GM12878 (cell line): ENCODE data around the gene UBE2Q2. TPM values are rescaled to one million over a fixed set of nuclear protein-coding genes. Genes with fewer than 3 reads are reported as not detected.

Experiments used
- ATAC-seq: fragments of 200-7000 bp; cut with Tn5 transposase; 3 replicates; pipeline ENCODE4 v1.9.1; 2020; ENCODE audit warnings: mild to moderate bottlenecking, moderate library complexity
- BruUV-seq: library from RNA; stranded (reverse); fragments of 400-500 nt; replicated peaks from 2 replicates; lab custom pipeline; 2021; lab: Mats Ljungman, UMichigan
- CTCF ChIA-PET: fragments of 300-600 bp; sonication (Branson Sonifier 250); formaldehyde crosslinking; extraction: SDS; loops from one replicate; lab custom pipeline; 2021; ENCODE audit warnings: inconsistent platforms; lab: Yijun Ruan, JAX
- POLR2A ChIA-PET: fragments of 350-600 bp; formaldehyde crosslinking; extraction: SDS; loops from one replicate; lab custom pipeline; 2021; ENCODE audit warnings: inconsistent platforms; lab: Charles Lee
- RAD21 ChIA-PET: fragments of 300-600 bp; sonication (Branson Sonifier 250); formaldehyde crosslinking; loops from one replicate; lab custom pipeline; 2023; ENCODE audit warnings: antibody characterized with exemption; ENCODE audit not compliant: unreplicated experiment; lab: Charles Lee
- SMC1A ChIA-PET: fragments of 300-600 bp; sonication (Branson Sonifier 250); formaldehyde crosslinking; loops from one replicate; lab custom pipeline; 2023; ENCODE audit not compliant: unreplicated experiment, uncharacterized antibody; lab: Charles Lee
- DNase-seq: peaks from one replicate; pipeline ENCODE4 v3.0.0-alpha.2; 2011; ENCODE audit warnings: low read depth, low spot score
- FAIRE-seq: peaks from 3 replicates; lab custom pipeline; 2011; peaks lifted over from hg19 to GRCh38; lab: Jason Lieb, UNC
- H2AFZ ChIP-seq: 2 replicates; pipeline ENCODE4 v1.6.0; 2011; ENCODE audit warnings: low read depth, low read length, control low read depth; ENCODE audit not compliant: control insufficient read depth
- H3K27ac ChIP-seq: 2 replicates; pipeline ENCODE4 v1.5.1; 2011; ENCODE audit warnings: control low read depth; ENCODE audit not compliant: control insufficient read depth, insufficient read depth
- H3K27me3 ChIP-seq, 2 experiments: replicated peaks in 1 of 2; 2 replicates each; pipeline versions ENCODE4 v1.6.0 to v1.6.1; 2011; ENCODE audit warnings: low read length in 1 of 2; ENCODE audit not compliant: control insufficient read depth in 2 of 2, insufficient read depth in 2 of 2
- H3K36me3 ChIP-seq, 2 experiments: 2 replicates each; pipeline ENCODE4 v1.5.1; 2011; ENCODE audit warnings: low read length in 1 of 2; ENCODE audit not compliant: control insufficient read depth in 2 of 2, insufficient read depth in 2 of 2
- H3K4me1 ChIP-seq: 2 replicates; pipeline ENCODE4 v1.6.1; 2011; ENCODE audit warnings: mild to moderate bottlenecking, low read length, moderate library complexity, mixed read lengths; ENCODE audit not compliant: control insufficient read depth, insufficient read depth
- H3K4me2 ChIP-seq: 2 replicates; pipeline ENCODE4 v1.6.0; 2011; ENCODE audit warnings: control low read depth; ENCODE audit not compliant: control insufficient read depth, insufficient read depth
- H3K4me3 ChIP-seq: fragments of 200-600 bp; sonication (generic); 2 replicates; pipeline ENCODE4 v1.5.1; 2016
- H3K79me2 ChIP-seq: 2 replicates; pipeline ENCODE4 v1.6.0; 2011; ENCODE audit warnings: low read length; ENCODE audit not compliant: control insufficient read depth, insufficient read depth
- H3K9ac ChIP-seq: 2 replicates; pipeline ENCODE4 v1.8.0; 2011; ENCODE audit warnings: low read length, control low read depth, mixed read lengths; ENCODE audit not compliant: control insufficient read depth, insufficient read depth
- H3K9me3 ChIP-seq: replicated peaks from 3 replicates; pipeline ENCODE4 v1.5.1; 2011; ENCODE audit warnings: mild to moderate bottlenecking, low read length; ENCODE audit not compliant: control insufficient read depth, insufficient read depth
- H4K20me1 ChIP-seq: 2 replicates; pipeline ENCODE4 v1.6.0; 2011; ENCODE audit not compliant: control insufficient read depth, insufficient read depth
- DPF2 ChIP-seq: fragments of 450-650 bp; IDR thresholded peaks from 2 replicates; pipeline ENCODE4 v1.6.1; 2017; ENCODE audit warnings: mild to moderate bottlenecking
- JUNB ChIP-seq: IDR thresholded peaks from 2 replicates; pipeline ENCODE4 v1.6.1; 2016; ENCODE audit warnings: antibody characterized with exemption, mild to moderate bottlenecking
- PAX5 ChIP-seq: IDR thresholded peaks from 2 replicates; pipeline ENCODE4 v1.6.1; 2011; ENCODE audit warnings: low read depth, low read length, borderline replicate concordance
- PAX8 ChIP-seq: fragments of 450-650 bp; IDR thresholded peaks from 2 replicates; pipeline ENCODE4 v1.6.1; 2017; ENCODE audit warnings: mild to moderate bottlenecking, moderate library complexity
- RB1 ChIP-seq: fragments of 450-650 bp; formaldehyde crosslinking; IDR thresholded peaks from 2 replicates; pipeline ENCODE4 v1.6.1; 2017; ENCODE audit warnings: mild to moderate bottlenecking, borderline replicate concordance
- SMC3 ChIP-seq: IDR thresholded peaks from 2 replicates; pipeline ENCODE4 v1.6.1; 2011; ENCODE audit warnings: low read length, improper control_type of control experiment, borderline replicate concordance
- SREBF2 ChIP-seq: IDR thresholded peaks from 2 replicates; pipeline ENCODE4 v1.6.1; 2012; ENCODE audit warnings: mild to moderate bottlenecking, low read length
- TCF3 ChIP-seq: IDR thresholded peaks from 2 replicates; pipeline ENCODE4 v1.6.1; 2012; ENCODE audit warnings: low read depth, mild to moderate bottlenecking, low read length, borderline replicate concordance; ENCODE audit not compliant: insufficient read depth
- ZBED1 ChIP-seq: IDR thresholded peaks from 2 replicates; pipeline ENCODE4 v1.6.1; 2016; ENCODE audit warnings: borderline replicate concordance
- WGBS: methylation state at CpG from one replicate; pipeline ENCODE4 v1.1.6; 2016; ENCODE audit warnings: low lambda C conversion rate; ENCODE audit not compliant: insufficient replicate concordance, insufficient coverage; ENCODE audit errors: missing lambda C conversion rate; 5-methylcytosine and 5-hydroxymethylcytosine counted together
- in situ Hi-C: fragments of 300-500 bp; cut with MboI; formaldehyde crosslinking; loops from 9 replicates; pipeline ENCODE4 v1.14.3; 2018; ENCODE audit warnings: mixed read lengths
- intact Hi-C: fragments of 100-400 bp; cut with micrococcal nuclease; formaldehyde crosslinking; loops from one replicate; pipeline ENCODE4 v1.14.2; 2022; ENCODE audit not compliant: unreplicated experiment
- polyA plus RNA-seq, 11 experiments: library from polyadenylated mRNA; depleted of rRNA in 4 of 11; unstranded in 6 of 11; stranded (reverse) in 5 of 11; fragments of >200 nt; fragmentation: Nextera tagmentation in 4 of 11; fragmentation: Illumina TruSeq in 1 of 11; extraction: Ambion mirVana in 4 of 11; extraction: Trizol in 1 of 11; gene quantifications; 1 replicate in 1 of 11; 2 replicates in 10 of 11; pipeline versions ENCODE4 v1.2.1 to v1.2.3, GENCODE V29; 2011 to 2016; ENCODE audit warnings: inconsistent platforms in 2 of 11, missing spikeins in 2 of 11, low read depth in 1 of 11
- total RNA-seq, 4 experiments: library from RNA; depleted of rRNA in 3 of 4; stranded (reverse); fragments of >200 nt in 3 of 4; fragmentation: Illumina TruSeq in 1 of 4; extraction: Trizol in 1 of 4; gene quantifications; 2 replicates each; pipeline versions ENCODE4 v1.2.1 to v1.2.3, GENCODE V29; 2013 to 2021
- TF ChIP-seq, protein P1 (sequence below): IDR thresholded peaks from 2 replicates; pipeline ENCODE4 v1.6.1; 2012; ENCODE audit warnings: improper control_type of control experiment, low read depth, low read length; ENCODE audit not compliant: insufficient replicate concordance
- TF ChIP-seq, protein P2 (sequence below): fragments of 450-650 bp; IDR thresholded peaks from 2 replicates; pipeline ENCODE4 v1.6.1; 2016; ENCODE audit warnings: mild to moderate bottlenecking
- TF ChIP-seq, protein P3 (sequence below): fragments of 450-650 bp; IDR thresholded peaks from 2 replicates; pipeline ENCODE4 v1.6.1; 2018; ENCODE audit warnings: mild to moderate bottlenecking, low read depth, moderate library complexity; ENCODE audit not compliant: partially characterized antibody
- TF ChIP-seq, protein P4 (sequence below): fragments of 450-650 bp; IDR thresholded peaks from 2 replicates; pipeline ENCODE4 v1.6.1; 2017; ENCODE audit warnings: antibody characterized with exemption, mild to moderate bottlenecking, moderate library complexity

UBE2Q2 gene
- total and polyA plus RNA-seq, 10 of the 15 experiments (the other 5 are each of a cell fraction or from before 2014, with no cell fraction given), result 11.1 to 31.9 (median 21.6) TPM

DNA sequence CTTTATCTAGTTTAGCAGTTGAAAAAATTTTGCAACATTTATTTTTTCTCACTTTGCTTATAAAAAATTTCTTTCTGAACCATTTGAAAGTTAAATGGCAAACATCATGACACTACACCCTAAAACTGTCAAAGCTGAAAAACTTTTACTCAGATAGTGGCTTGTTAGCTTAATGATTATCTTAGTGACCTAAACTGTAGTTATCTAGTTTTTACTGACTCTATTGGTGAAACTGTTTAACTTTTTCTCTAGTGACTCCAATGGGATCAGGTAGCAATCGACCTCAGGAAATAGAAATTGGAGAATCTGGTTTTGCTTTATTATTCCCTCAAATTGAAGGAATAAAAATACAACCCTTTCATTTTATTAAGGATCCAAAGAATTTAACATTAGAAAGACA lies 73.7 kb downstream of the UBE2Q2 start:
- in situ Hi-C loops, result no loop called here
- no peak overlapping the region for H3K27ac ChIP-seq
- ChIA-PET RAD21 (no interaction called here), SMC1A (interaction anchor here (0.6 kb wide), 1 partner anchor 112 kb away, joined by 3 read pairs; no protein-coding TSS in a partner anchor), POLR2A (no interaction called here), CTCF (no interaction called here)
- H3K79me2 ChIP-seq, result peaks cover 6% of the 10 kb centered on the region
- BruUV-seq, result no TSS peak
- intact Hi-C loops, result no loop called here
- H4K20me1 ChIP-seq, result no peaks in the 10 kb centered on the region
- no peak for DNase-seq
- FAIRE-seq, result no peak
- 100% methylated on average over 1 of the region's 1 CpG for WGBS
- H3K36me3 ChIP-seq, result peaks cover 0 to 20% of the 10 kb centered on the region in 2 experiments
- no peaks in the 10 kb centered on the region for H3K27me3 ChIP-seq
- no peak overlapping the region for H2AFZ ChIP-seq
- H3K4me3 ChIP-seq, result no peak overlapping the region
- no peak overlapping the region for H3K4me2 ChIP-seq
- H3K9ac ChIP-seq, result no peak overlapping the region
- H3K4me1 ChIP-seq, result no peaks in the 10 kb centered on the region
- no peaks in the 10 kb centered on the region; the same call in 2 of the 3 replicates for H3K9me3 ChIP-seq
- ATAC-seq, result no peak
- TF ChIP-seq, protein P1, sequence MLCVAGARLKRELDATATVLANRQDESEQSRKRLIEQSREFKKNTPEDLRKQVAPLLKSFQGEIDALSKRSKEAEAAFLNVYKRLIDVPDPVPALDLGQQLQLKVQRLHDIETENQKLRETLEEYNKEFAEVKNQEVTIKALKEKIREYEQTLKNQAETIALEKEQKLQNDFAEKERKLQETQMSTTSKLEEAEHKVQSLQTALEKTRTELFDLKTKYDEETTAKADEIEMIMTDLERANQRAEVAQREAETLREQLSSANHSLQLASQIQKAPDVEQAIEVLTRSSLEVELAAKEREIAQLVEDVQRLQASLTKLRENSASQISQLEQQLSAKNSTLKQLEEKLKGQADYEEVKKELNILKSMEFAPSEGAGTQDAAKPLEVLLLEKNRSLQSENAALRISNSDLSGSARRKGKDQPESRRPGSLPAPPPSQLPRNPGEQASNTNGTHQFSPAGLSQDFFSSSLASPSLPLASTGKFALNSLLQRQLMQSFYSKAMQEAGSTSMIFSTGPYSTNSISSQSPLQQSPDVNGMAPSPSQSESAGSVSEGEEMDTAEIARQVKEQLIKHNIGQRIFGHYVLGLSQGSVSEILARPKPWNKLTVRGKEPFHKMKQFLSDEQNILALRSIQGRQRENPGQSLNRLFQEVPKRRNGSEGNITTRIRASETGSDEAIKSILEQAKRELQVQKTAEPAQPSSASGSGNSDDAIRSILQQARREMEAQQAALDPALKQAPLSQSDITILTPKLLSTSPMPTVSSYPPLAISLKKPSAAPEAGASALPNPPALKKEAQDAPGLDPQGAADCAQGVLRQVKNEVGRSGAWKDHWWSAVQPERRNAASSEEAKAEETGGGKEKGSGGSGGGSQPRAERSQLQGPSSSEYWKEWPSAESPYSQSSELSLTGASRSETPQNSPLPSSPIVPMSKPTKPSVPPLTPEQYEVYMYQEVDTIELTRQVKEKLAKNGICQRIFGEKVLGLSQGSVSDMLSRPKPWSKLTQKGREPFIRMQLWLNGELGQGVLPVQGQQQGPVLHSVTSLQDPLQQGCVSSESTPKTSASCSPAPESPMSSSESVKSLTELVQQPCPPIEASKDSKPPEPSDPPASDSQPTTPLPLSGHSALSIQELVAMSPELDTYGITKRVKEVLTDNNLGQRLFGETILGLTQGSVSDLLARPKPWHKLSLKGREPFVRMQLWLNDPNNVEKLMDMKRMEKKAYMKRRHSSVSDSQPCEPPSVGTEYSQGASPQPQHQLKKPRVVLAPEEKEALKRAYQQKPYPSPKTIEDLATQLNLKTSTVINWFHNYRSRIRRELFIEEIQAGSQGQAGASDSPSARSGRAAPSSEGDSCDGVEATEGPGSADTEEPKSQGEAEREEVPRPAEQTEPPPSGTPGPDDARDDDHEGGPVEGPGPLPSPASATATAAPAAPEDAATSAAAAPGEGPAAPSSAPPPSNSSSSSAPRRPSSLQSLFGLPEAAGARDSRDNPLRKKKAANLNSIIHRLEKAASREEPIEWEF, result no peak
- TF ChIP-seq, protein P2, sequence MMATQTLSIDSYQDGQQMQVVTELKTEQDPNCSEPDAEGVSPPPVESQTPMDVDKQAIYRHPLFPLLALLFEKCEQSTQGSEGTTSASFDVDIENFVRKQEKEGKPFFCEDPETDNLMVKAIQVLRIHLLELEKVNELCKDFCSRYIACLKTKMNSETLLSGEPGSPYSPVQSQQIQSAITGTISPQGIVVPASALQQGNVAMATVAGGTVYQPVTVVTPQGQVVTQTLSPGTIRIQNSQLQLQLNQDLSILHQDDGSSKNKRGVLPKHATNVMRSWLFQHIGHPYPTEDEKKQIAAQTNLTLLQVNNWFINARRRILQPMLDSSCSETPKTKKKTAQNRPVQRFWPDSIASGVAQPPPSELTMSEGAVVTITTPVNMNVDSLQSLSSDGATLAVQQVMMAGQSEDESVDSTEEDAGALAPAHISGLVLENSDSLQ, result no peak
- no peak for TF ChIP-seq SMC3
- TF ChIP-seq RB1, result no peak
- TF ChIP-seq DPF2, result no peak
- no peak for TF ChIP-seq TCF3
- TF ChIP-seq, protein P3, sequence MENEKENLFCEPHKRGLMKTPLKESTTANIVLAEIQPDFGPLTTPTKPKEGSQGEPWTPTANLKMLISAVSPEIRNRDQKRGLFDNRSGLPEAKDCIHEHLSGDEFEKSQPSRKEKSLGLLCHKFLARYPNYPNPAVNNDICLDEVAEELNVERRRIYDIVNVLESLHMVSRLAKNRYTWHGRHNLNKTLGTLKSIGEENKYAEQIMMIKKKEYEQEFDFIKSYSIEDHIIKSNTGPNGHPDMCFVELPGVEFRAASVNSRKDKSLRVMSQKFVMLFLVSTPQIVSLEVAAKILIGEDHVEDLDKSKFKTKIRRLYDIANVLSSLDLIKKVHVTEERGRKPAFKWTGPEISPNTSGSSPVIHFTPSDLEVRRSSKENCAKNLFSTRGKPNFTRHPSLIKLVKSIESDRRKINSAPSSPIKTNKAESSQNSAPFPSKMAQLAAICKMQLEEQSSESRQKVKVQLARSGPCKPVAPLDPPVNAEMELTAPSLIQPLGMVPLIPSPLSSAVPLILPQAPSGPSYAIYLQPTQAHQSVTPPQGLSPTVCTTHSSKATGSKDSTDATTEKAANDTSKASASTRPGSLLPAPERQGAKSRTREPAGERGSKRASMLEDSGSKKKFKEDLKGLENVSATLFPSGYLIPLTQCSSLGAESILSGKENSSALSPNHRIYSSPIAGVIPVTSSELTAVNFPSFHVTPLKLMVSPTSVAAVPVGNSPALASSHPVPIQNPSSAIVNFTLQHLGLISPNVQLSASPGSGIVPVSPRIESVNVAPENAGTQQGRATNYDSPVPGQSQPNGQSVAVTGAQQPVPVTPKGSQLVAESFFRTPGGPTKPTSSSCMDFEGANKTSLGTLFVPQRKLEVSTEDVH, result no peak
- TF ChIP-seq SREBF2, result no peak
- TF ChIP-seq JUNB, result no peak
- no peak for TF ChIP-seq ZBED1
- no peak for TF ChIP-seq PAX8
- TF ChIP-seq, protein P4, sequence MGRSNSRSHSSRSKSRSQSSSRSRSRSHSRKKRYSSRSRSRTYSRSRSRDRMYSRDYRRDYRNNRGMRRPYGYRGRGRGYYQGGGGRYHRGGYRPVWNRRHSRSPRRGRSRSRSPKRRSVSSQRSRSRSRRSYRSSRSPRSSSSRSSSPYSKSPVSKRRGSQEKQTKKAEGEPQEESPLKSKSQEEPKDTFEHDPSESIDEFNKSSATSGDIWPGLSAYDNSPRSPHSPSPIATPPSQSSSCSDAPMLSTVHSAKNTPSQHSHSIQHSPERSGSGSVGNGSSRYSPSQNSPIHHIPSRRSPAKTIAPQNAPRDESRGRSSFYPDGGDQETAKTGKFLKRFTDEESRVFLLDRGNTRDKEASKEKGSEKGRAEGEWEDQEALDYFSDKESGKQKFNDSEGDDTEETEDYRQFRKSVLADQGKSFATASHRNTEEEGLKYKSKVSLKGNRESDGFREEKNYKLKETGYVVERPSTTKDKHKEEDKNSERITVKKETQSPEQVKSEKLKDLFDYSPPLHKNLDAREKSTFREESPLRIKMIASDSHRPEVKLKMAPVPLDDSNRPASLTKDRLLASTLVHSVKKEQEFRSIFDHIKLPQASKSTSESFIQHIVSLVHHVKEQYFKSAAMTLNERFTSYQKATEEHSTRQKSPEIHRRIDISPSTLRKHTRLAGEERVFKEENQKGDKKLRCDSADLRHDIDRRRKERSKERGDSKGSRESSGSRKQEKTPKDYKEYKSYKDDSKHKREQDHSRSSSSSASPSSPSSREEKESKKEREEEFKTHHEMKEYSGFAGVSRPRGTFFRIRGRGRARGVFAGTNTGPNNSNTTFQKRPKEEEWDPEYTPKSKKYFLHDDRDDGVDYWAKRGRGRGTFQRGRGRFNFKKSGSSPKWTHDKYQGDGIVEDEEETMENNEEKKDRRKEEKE, result no peak
- no peak for TF ChIP-seq PAX5
